Measurements from ENCODE around the gene MAGI1.

The MAGI1 gene

DNA sequence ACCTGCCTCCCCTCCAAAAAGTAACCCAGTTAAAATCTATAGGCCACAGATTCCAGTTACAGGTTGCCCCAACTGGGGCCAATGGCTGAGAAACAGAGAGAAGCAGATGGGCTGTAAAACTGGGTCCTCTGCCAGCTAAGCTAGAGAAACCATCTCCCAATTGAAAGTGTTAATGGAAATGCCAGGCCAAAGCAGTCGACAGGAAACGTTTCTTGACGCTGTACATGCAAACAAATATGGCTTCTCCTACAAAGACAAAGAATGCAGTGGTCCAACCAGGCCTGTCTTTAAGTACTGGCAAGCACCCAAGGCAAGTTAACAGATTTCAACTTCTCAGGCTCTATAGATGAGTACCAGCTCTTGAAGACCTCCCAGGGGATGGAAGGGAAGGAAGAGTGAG is 71.3 kb downstream of the MAGI1 start:
- H3K9me2 ChIP-seq (replicated peaks; ENCODE audit: insufficient read depth, low read length): no peaks in the 10 kb centered on the region
- TF ChIP-seq EZH2phosphoT487 (conservative IDR thresholded peaks at IDR 0.05; ENCODE audit: low read length): no peak
- TF ChIP-seq, protein P1, sequence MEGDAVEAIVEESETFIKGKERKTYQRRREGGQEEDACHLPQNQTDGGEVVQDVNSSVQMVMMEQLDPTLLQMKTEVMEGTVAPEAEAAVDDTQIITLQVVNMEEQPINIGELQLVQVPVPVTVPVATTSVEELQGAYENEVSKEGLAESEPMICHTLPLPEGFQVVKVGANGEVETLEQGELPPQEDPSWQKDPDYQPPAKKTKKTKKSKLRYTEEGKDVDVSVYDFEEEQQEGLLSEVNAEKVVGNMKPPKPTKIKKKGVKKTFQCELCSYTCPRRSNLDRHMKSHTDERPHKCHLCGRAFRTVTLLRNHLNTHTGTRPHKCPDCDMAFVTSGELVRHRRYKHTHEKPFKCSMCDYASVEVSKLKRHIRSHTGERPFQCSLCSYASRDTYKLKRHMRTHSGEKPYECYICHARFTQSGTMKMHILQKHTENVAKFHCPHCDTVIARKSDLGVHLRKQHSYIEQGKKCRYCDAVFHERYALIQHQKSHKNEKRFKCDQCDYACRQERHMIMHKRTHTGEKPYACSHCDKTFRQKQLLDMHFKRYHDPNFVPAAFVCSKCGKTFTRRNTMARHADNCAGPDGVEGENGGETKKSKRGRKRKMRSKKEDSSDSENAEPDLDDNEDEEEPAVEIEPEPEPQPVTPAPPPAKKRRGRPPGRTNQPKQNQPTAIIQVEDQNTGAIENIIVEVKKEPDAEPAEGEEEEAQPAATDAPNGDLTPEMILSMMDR (IDR thresholded peaks at IDR 0.05; ENCODE audit: insufficient read depth, low read length, poor library complexity, severe bottlenecking): no peak
- H3K4me3 ChIP-seq (ENCODE audit: insufficient read depth, low read length, poor library complexity, severe bottlenecking): no peak overlapping the region
- no peak overlapping the region for H3K9ac ChIP-seq (ENCODE audit: low read length)
- H3K4me2 ChIP-seq (ENCODE audit: low read depth, low read length, poor library complexity, severe bottlenecking): no peak overlapping the region
- H2AFZ ChIP-seq (ENCODE audit: low read depth, low read length, severe bottlenecking): no peak overlapping the region
- no peaks in the 10 kb centered on the region for H3K79me2 ChIP-seq (ENCODE audit: insufficient read depth, low read length)
- H3K27me3 ChIP-seq (ENCODE audit: low read length): no peaks in the 10 kb centered on the region
- no peaks in the 10 kb centered on the region for H3K36me3 ChIP-seq (ENCODE audit: low read length)
- H4K20me1 ChIP-seq (ENCODE audit: low read depth, low read length): no peaks in the 10 kb centered on the region
- no peaks in the 10 kb centered on the region for H3K9me3 ChIP-seq (ENCODE audit: insufficient read depth, low read length)
- H3K27ac ChIP-seq (ENCODE audit: low read depth, low read length): no peak overlapping the region
- H3F3A ChIP-seq (ENCODE audit: insufficient read depth): no peaks in the 10 kb centered on the region

DNA sequence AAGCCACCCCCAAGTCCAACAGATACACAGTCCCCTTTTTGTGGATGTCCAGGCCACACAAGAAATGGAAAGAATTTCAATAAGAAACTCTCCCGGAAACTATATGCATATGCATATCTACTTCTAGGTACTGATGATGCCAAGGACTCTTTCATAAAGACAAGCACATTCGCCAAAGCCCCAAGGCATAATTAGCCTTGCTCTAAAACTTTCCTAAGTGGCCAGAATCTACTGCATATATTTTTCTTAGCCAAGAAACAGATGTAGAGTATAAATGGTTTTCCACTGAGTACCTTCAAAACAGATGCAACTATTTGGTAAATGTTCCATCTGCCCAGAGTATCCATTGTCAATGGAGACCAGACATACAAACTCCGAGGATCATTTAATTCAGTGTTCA is 73.9 kb downstream of the MAGI1 start:
- Histone ChIP-seq H4K20me1 (ENCODE audit: low read depth, low read length) (no peaks in the 10 kb centered on the region), H3K27ac (ENCODE audit: low read depth, low read length) (no peak overlapping the region), H2AFZ (ENCODE audit: low read depth, low read length, severe bottlenecking) (no peak overlapping the region), H3K9me3 (ENCODE audit: insufficient read depth, low read length) (no peaks in the 10 kb centered on the region), H3K9ac (ENCODE audit: low read length) (no peak overlapping the region), H3F3A (ENCODE audit: insufficient read depth) (no peaks in the 10 kb centered on the region), H3K36me3 (ENCODE audit: low read length) (no peaks in the 10 kb centered on the region), H3K9me2 (replicated peaks; ENCODE audit: insufficient read depth, low read length) (no peaks in the 10 kb centered on the region), H3K27me3 (ENCODE audit: low read length) (no peaks in the 10 kb centered on the region), H3K79me2 (ENCODE audit: insufficient read depth, low read length) (no peaks in the 10 kb centered on the region), H3K4me2 (ENCODE audit: low read depth, low read length, poor library complexity, severe bottlenecking) (no peak overlapping the region), H3K4me3 (ENCODE audit: insufficient read depth, low read length, poor library complexity, severe bottlenecking) (no peak overlapping the region)
- no peak for TF ChIP-seq EZH2phosphoT487 (conservative IDR thresholded peaks at IDR 0.05; ENCODE audit: low read length)
- TF ChIP-seq, protein P1 (IDR thresholded peaks at IDR 0.05; ENCODE audit: insufficient read depth, low read length, poor library complexity, severe bottlenecking): no peak

DNA sequence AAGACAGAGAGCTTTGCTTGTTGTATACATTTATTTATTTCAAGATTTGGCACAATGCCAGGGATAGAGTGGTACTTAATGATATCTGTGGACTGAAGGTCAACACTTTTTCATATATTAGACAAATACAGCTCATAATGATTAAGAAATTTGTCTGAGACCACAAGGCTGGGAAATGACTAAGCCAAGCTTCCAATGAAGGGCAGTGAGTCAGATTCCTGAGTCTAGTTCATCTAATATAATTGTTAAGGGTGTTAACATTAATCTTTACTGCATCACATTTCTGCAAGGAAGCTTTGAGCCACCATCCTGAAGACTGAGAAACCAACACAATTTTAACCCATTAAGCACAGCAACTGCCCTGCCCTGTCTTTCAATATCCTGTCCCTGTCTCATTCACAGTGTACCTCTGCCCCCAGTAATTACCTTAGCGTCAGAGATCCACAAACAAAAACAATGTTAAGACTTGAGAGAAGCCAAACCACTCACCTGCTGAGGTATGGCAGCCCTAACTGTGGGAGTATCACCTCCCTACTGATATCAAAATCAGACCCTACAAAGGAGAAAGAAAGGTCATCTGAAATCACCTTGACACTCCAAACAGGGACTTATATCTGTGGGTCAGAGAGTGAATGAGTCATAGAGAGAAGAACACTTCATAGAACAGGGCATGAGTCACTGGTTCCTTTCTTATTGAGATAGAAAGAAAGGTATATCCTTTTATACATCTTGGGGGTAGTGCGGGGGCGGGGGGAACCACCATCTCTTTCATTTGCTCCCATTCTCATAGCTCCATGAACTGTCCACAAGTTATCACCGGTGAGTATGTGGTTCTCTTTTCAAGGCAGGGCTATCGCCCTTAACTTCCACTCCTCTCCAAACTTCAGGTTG is 74.7 kb downstream of the MAGI1 start:
- Histone ChIP-seq H2AFZ (ENCODE audit: low read depth, low read length, severe bottlenecking) (no peak overlapping the region), H3K4me2 (ENCODE audit: low read depth, low read length, poor library complexity, severe bottlenecking) (no peak overlapping the region), H3K79me2 (ENCODE audit: insufficient read depth, low read length) (no peaks in the 10 kb centered on the region), H3K9ac (ENCODE audit: low read length) (no peak overlapping the region), H3K27me3 (ENCODE audit: low read length) (no peaks in the 10 kb centered on the region), H3K9me3 (ENCODE audit: insufficient read depth, low read length) (no peaks in the 10 kb centered on the region), H3K4me3 (ENCODE audit: insufficient read depth, low read length, poor library complexity, severe bottlenecking) (no peak overlapping the region), H3F3A (ENCODE audit: insufficient read depth) (no peaks in the 10 kb centered on the region), H4K20me1 (ENCODE audit: low read depth, low read length) (no peaks in the 10 kb centered on the region), H3K27ac (ENCODE audit: low read depth, low read length) (no peak overlapping the region), H3K9me2 (replicated peaks; ENCODE audit: insufficient read depth, low read length) (no peaks in the 10 kb centered on the region), H3K36me3 (ENCODE audit: low read length) (no peaks in the 10 kb centered on the region)
- TF ChIP-seq EZH2phosphoT487 (conservative IDR thresholded peaks at IDR 0.05; ENCODE audit: low read length): no peak
- TF ChIP-seq, protein P1 (IDR thresholded peaks at IDR 0.05; ENCODE audit: insufficient read depth, low read length, poor library complexity, severe bottlenecking): no peak
